Measurements from ENCODE around the gene LRRC15.

Gene LRRC15

DNA sequence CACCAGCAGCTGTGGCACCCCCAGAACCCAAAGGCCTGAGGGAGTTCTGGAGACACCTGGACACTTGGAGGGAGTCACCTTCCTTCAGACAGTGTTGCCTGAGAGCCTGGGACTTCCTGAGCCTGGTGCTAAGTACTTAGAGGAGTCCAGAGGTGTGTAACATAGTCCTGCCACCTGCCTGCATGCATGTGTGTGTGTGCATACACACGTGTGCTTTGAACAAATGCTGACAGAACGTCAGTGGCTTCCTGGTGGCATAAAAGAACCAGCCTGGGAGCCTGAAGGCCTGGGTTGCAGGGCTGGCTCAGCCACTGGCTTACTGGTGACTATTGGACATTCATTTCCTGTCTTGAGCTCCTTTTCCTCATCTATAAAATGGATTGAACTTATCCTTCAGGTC lies 15.2 kb downstream of the LRRC15 start:
- no peak overlapping the region for H3K4me3 ChIP-seq (ENCODE audit: low read depth, low read length)
- no peak for TF ChIP-seq CTCF (IDR thresholded peaks at IDR 0.05; ENCODE audit: low read depth, low read length, missing control alignments)
- no peak for DNase-seq (ENCODE audit: low read depth)

- TF ChIP-seq CTCF (IDR thresholded peaks at IDR 0.05; ENCODE audit: low read depth, low read length, missing control alignments), result no peak
- DNase-seq (ENCODE audit: low read depth), result no peak
- no peak overlapping the region for H3K4me3 ChIP-seq (ENCODE audit: low read depth, low read length)
These were observed 16.8 kb downstream of the LRRC15 start for GRCh38 chr3:194352667-194353246.

GRCh38 chr3:194351952-194352536 lies 17.5 kb downstream of the LRRC15 start:
- no peak overlapping the region for H3K4me3 ChIP-seq (ENCODE audit: low read depth, low read length)
- no peak for DNase-seq (ENCODE audit: low read depth)
- no peak for TF ChIP-seq CTCF (IDR thresholded peaks at IDR 0.05; ENCODE audit: low read depth, low read length, missing control alignments)

DNA sequence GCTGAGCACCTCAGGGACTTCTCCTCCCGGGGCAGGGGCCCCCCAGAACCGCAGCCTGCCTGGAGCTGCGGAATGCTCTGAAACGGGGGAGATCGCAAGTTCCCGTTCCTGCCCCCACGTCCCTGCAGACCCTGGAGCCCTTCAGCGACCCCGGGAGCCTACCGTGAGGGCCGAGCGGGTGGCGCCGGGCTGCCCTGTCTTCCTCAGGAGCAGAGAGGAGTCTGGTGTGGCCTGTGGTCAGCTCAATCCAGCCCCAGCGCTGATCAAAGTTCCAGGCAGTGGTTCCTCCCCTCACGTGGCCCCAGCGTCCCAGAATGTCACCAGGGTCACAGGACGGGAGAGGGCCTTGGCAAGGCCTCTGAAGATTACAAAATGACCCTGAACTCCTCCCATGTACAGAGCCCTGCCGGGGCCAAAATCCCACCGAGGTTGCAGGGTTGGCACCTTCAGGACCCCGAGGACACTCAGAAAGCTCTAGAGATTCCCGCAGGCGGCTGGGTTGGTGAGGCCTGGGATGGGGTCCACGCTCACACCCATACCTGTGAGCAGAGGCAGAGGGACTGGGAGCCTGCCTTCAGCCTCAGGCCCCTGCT lies 18.4 kb downstream of the LRRC15 start, which contains the start of gene CPN2:
Gene CPN2 (minus strand): TSS at position 249 of the 593 bp plus-strand sequence. CDS start 8,626 bp downstream, outside the sequence.
- no peak for DNase-seq (ENCODE audit: low read depth)
- TF ChIP-seq CTCF (IDR thresholded peaks at IDR 0.05; ENCODE audit: low read depth, low read length, missing control alignments), result no peak
- no peak within 1 kb of the TSS for H3K4me3 ChIP-seq (ENCODE audit: low read depth, low read length)

DNA sequence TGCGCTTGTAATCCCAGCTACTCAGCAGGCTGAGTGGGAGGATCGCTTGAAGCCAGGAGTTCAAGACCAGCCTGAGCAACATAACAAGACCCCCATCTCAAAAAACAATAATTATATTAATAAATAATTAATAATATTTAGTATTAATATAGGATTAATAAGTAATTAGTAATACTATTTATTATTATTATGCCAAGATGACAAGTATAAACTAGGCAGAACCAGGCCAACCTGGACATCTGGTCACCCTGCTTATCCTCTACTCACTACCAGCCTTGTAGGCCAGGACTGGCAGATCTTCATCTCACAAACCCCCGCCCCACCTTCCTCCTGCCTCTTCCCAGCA lies 18.8 kb downstream of the LRRC15 start:
- H3K4me3 ChIP-seq (ENCODE audit: low read depth, low read length), result no peak overlapping the region
- no peak for DNase-seq (ENCODE audit: low read depth)
- no peak for TF ChIP-seq CTCF (IDR thresholded peaks at IDR 0.05; ENCODE audit: low read depth, low read length, missing control alignments)

DNA sequence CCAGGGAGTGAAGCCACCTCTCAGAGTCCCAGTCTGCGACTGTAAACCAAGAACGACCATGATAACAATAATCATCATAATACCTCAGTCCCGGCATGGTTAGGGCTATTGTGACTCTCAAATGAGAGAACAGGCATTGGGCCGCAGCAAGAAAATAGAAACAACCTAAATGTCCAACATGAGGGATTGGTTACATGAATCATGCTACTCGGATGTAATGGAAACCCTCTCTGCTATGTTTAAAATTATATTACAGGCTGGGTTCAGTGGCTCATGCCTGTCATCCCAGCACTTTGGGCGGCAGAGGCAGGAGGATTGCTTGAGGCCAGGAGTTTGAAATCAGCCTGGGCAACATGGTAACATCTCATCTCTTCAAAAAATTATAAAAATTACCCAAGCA lies 21.2 kb downstream of the LRRC15 start:
- DNase-seq (ENCODE audit: low read depth), result no peak
- TF ChIP-seq CTCF (IDR thresholded peaks at IDR 0.05; ENCODE audit: low read depth, low read length, missing control alignments), result no peak
- no peak overlapping the region for H3K4me3 ChIP-seq (ENCODE audit: low read depth, low read length)

GRCh38 chr3:194346621-194347020 lies 22.9 kb downstream of the LRRC15 start:
- TF ChIP-seq CTCF (IDR thresholded peaks at IDR 0.05; ENCODE audit: low read depth, low read length, missing control alignments), result no peak
- DNase-seq (ENCODE audit: low read depth), result no peak
- H3K4me3 ChIP-seq (ENCODE audit: low read depth, low read length), result no peak overlapping the region

Data from GM12864 (cell line).